VCaP (cell line): ENCODE measurements around the gene UBE2L3.
"Not testable (repeated sequence)": the region's sequence is repeated elsewhere in the genome, so short reads cannot be mapped to it uniquely, and the experiment has no call there.

ENCODE experiments used
- H3K27ac ChIP-seq: fragments of 450-650 bp; 2 replicates; pipeline ENCODE4 v1.5.1; 2017
- TF ChIP-seq, protein P1 (sequence below): fragments of 450-650 bp; conservative IDR thresholded peaks from 2 replicates; pipeline ENCODE4 v1.5.1; 2017; ENCODE audit warnings: mild to moderate bottlenecking, moderate library complexity

The UBE2L3 gene

DNA sequence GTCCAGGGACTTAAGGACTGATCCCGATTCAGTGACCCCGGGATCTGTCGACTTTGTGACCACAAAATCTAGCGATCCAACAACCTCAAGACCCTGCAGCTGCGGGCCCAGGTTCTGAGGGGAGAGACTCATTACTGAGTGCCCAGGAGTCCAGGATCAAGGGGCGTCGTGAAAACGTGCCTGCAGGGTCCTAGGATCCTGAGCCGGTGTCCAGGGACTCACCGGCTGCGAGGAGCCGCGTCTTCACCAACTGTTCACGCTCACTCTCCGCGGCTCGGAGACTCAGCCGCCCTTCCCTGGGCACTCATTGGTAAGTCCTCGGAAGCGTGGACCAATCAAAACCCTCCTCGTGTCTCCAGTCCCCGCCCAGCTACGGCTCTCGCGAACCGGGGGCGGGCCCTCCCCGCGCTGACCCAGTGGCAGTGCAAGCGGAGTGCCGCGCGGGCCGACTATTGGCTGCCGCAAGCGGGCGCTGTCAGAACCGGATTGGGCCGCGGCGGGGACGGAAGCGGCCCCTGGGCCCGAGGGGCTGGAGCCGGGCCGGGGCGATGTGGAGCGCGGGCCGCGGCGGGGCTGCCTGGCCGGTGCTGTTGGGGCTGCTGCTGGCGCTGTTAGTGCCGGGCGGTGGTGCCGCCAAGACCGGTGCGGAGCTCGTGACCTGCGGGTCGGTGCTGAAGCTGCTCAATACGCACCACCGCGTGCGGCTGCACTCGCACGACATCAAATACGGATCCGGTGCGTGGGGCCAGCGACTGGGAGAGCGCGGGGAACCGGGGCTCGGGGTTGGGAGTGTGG is 74.5 kb downstream of the UBE2L3 start, which contains the start of gene SDF2L1:
SDF2L1 (plus strand) TSS at position 514 of the 795 bp plus-strand sequence; CDS start at position 549, 35 bp downstream.
- peak within 1 kb of the TSS; percentile 78 for H3K27ac ChIP-seq
- TF ChIP-seq, protein P1, sequence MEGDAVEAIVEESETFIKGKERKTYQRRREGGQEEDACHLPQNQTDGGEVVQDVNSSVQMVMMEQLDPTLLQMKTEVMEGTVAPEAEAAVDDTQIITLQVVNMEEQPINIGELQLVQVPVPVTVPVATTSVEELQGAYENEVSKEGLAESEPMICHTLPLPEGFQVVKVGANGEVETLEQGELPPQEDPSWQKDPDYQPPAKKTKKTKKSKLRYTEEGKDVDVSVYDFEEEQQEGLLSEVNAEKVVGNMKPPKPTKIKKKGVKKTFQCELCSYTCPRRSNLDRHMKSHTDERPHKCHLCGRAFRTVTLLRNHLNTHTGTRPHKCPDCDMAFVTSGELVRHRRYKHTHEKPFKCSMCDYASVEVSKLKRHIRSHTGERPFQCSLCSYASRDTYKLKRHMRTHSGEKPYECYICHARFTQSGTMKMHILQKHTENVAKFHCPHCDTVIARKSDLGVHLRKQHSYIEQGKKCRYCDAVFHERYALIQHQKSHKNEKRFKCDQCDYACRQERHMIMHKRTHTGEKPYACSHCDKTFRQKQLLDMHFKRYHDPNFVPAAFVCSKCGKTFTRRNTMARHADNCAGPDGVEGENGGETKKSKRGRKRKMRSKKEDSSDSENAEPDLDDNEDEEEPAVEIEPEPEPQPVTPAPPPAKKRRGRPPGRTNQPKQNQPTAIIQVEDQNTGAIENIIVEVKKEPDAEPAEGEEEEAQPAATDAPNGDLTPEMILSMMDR: peak; percentile 40

DNA sequence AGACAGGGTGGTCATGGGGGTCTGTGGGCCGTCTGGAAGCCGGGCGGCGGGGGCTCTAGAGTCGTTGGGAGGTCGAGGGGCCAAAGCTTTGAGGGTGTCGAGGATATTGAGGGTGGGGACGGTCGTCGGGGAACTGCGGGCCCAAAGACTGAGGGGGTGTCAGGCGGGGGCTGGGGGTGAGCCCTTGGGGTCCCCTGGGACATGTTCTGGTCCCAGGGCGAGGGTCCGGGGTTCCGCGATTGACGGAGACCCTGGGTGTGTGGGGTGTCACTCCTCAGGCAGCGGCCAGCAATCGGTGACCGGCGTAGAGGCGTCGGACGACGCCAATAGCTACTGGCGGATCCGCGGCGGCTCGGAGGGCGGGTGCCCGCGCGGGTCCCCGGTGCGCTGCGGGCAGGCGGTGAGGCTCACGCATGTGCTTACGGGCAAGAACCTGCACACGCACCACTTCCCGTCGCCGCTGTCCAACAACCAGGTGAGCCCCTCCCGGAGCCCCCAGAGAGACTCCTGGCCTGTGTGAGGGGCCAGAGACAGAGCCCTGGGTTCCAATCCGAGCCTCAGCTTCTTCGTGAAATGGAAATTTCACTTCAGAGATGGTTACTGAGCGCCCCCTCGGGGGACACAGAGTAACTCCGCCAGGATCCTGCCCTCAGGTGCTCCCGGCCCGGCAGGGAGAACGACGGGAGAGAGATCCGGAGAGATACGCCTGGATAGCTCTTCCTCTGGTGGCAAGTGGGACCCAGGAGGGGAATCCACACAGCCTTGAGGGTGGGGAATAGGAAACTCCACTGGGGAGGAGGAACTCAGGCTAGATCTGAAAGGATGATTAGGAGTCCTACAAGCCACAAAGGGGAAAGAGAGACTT is 75.3 kb downstream of the UBE2L3 start:
- peak overlapping the region; percentile 78 for H3K27ac ChIP-seq
- TF ChIP-seq, protein P1: peak; percentile 79

DNA sequence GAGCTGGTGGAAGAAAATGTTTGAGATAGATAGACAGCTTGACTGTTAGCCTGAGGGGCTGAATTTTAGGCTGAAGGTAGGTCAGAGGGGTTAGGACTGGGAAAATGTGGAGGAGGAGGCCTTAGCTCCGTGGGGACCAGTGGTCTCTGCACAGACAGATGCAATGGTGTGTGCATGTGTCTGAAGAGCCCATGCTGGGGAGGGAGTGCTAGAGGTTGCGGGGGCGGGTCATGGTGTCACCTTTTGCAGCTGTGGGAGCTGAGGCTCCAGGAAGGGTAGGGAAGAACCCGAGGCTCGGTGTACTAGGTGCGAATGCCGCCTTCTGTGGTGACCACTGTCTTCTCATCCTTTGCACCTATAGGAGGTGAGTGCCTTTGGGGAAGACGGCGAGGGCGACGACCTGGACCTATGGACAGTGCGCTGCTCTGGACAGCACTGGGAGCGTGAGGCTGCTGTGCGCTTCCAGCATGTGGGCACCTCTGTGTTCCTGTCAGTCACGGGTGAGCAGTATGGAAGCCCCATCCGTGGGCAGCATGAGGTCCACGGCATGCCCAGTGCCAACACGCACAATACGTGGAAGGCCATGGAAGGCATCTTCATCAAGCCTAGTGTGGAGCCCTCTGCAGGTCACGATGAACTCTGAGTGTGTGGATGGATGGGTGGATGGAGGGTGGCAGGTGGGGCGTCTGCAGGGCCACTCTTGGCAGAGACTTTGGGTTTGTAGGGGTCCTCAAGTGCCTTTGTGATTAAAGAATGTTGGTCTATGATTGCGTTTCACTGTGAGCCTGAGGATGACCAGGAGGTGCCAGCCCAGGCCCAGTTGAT is 76.2 kb downstream of the UBE2L3 start:
- TF ChIP-seq, protein P1: peak; percentile 20; the same call in 1 of the 2 replicates
- H3K27ac ChIP-seq: peak overlapping the region; percentile 78

DNA sequence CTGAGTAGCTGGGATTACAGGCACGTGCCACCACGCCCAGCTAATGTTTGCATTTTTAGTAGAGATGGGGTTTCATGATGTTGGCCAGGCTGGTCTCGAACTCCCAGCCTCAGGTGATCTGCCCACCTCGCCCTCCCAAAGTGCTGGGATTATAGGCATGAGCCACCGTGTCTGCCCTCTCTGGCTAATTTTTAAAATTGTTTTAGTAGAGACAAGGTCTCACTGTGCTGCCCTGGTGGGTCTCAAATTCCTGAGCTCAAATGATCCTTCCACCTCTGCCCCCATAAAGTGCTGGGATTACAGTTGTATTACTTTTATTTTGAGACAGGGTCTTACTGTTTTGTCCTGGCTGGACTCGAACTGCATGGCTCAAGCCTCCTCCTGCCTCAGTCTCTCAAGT is 78.0 kb downstream of the UBE2L3 start:
- not testable (repeated sequence) for H3K27ac ChIP-seq

DNA sequence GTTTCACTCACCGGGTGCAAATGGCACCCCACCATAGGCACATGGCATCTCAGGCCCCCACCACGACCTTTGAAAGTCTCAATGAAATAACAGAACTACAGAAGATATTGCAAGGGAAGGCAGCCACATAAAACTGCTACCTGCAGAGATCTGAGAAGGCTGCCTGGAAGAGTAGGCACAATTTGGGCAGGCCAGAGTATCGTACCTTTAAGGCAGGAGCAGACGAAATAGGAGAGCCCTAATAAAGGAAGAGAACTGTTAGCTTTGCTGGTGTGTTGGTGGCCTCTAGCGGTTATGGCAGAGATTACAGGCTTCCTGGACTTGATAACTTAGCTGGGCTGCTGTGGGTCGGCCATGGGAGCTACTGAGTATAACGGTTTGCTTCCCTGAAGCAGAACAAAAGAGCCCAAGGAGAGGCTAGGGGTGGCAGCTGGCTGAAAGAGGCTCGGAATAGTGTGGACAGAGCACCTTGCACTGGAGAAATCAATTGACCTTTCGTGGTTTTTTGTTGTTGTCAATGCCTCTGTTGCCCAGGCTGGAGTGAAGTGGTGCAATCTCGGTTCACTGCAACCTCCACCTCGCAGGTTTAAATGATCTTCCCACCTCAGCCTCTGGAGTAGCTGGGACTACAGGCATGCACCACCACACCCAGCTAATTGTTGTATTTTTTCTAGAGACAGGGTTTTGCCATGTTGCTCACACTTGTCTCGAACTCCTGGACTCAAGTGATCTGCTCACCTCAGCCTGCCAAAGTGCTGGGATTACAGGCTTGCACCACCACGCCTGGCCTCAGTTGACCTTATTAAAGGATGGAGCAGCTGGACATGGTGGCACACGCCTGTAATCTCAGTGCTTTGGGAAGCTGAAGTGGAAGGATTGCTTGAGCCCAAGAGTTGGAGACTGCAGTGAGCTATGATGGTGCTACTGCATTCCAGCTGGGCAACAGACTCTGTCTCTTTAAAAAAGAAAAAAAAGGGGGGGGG is 79.4 kb downstream of the UBE2L3 start:
- H3K27ac ChIP-seq: no peak overlapping the region
- TF ChIP-seq, protein P1: peak; percentile 94

DNA sequence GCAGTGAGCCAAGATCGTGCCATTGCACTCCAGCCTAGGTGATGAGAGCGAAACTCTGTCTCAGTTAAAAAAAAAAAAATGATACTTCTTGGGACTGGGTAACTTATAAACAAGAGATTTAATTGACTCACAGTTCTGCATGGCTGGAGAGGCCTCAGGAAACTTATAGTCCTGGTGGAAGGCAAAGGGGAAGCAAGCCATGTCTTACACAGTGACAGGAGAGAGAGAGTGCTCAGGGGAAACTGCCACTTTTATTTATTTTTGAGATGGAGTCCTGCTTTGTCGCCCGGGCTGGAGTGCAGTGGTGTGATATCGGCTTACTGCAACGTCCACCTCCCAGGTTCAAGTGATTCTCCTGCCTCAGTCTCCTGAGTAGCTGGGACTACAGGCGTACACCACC is 82.8 kb downstream of the UBE2L3 start:
- TF ChIP-seq, protein P1: no peak
- H3K27ac ChIP-seq: no peak overlapping the region
